Loucy (cell line): ENCODE measurements around the gene TENM3.

Source experiments
- EZH2phosphoT487 ChIP-seq: fragments of 200-600 bp; IDR thresholded peaks from 2 replicates; pipeline ENCODE4 v1.6.1; 2018; ENCODE audit warnings: antibody characterized with exemption, mild to moderate bottlenecking, moderate library complexity, borderline replicate concordance
- TF ChIP-seq, protein P1 (sequence below): fragments of 200-600 bp; sonication (generic); conservative IDR thresholded peaks from 2 replicates; pipeline ENCODE4 v1.5.1; 2014; ENCODE audit warnings: mild to moderate bottlenecking, antibody characterized with exemption, low read length

GRCh38 chr4:182831376-182831775 lies 588.2 kb downstream of the TENM3 start:
- TF ChIP-seq, protein P1, sequence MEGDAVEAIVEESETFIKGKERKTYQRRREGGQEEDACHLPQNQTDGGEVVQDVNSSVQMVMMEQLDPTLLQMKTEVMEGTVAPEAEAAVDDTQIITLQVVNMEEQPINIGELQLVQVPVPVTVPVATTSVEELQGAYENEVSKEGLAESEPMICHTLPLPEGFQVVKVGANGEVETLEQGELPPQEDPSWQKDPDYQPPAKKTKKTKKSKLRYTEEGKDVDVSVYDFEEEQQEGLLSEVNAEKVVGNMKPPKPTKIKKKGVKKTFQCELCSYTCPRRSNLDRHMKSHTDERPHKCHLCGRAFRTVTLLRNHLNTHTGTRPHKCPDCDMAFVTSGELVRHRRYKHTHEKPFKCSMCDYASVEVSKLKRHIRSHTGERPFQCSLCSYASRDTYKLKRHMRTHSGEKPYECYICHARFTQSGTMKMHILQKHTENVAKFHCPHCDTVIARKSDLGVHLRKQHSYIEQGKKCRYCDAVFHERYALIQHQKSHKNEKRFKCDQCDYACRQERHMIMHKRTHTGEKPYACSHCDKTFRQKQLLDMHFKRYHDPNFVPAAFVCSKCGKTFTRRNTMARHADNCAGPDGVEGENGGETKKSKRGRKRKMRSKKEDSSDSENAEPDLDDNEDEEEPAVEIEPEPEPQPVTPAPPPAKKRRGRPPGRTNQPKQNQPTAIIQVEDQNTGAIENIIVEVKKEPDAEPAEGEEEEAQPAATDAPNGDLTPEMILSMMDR = no peak
- no peak for TF ChIP-seq EZH2phosphoT487
